Motor neuron (in vitro differentiated cells): ENCODE data around the gene SYCP2L. TPM values are rescaled to one million over a fixed set of nuclear protein-coding genes. Genes with fewer than 3 reads are reported as not detected.
"Not testable (repeated sequence)": the region's sequence is repeated elsewhere in the genome, so short reads cannot be mapped to it uniquely, and the experiment has no call there.

Experiments used
- ATAC-seq, 8 experiments: fragments of 200-7000 bp; cut with Tn5 transposase; replicated peaks in 6 of 8; 2 replicates each; pipeline ENCODE4 v1.8.0; 2021; ENCODE audit warnings: mild to moderate bottlenecking in 8 of 8, moderate library complexity in 8 of 8
- H3K27ac ChIP-seq, 2 donors: fragments of 250-450 bp; sonication (Bioruptor Pico); 2 replicates each; pipeline ENCODE4 v1.9.0; 2021; ENCODE audit warnings: antibody characterized with exemption in 2 of 2, mild to moderate bottlenecking in 2 of 2, moderate library complexity in 1 of 2
- H3K4me1 ChIP-seq, 2 donors: fragments of 250-450 bp; sonication (Bioruptor Pico); replicated peaks in 1 of 2; 2 replicates each; pipeline ENCODE4 v1.6.1; 2021; ENCODE audit warnings: antibody characterized with exemption in 2 of 2, mild to moderate bottlenecking in 2 of 2, moderate library complexity in 1 of 2
- H3K4me3 ChIP-seq, 5 donors: fragments of 250-450 bp; sonication (Bioruptor Pico); 2 replicates each; pipeline ENCODE4 v1.9.0; 2021; ENCODE audit warnings: antibody characterized with exemption in 5 of 5, mild to moderate bottlenecking in 5 of 5, moderate library complexity in 4 of 5
- WGBS, 10 experiments: fragments of 450-650 bp; shearing (Covaris generic); methylation state at CpG; one replicate each; pipeline ENCODE4 v1.0.0; 2022; 5-methylcytosine and 5-hydroxymethylcytosine counted together
- in situ Hi-C, 9 experiments: fragments of 400-800 bp; cut with MboI; loops; one replicate each; pipeline ENCODE4 v1.15.0; 2021; ENCODE audit warnings: low sequenced_read_pairs in 9 of 9, low pct_unique_long_range_greater_than_20kb in 2 of 9; ENCODE audit not compliant: unreplicated experiment in 9 of 9
- total RNA-seq, 8 experiments: library from RNA; unstranded; fragments of 300-600 nt; gene quantifications; 2 replicates each; pipeline versions ENCODE4 v1.2.3 to v1.2.4, GENCODE V29; 2022

Gene SYCP2L
- total RNA-seq, 8 experiments from 2014 or later = 1.0 to 3.3 (median 2.5) TPM; not detected in 1

GRCh38 chr6:10883312-10884244 is 3.3 kb upstream of the SYCP2L start:
- in situ Hi-C loops = no loop called here
- ATAC-seq = no peak
- Histone ChIP-seq H3K27ac (no peak overlapping the region), H3K4me3 (no peak overlapping the region), H3K4me1 (peaks cover 0 to 6% of the 10 kb centered on the region in 2 donors)
- WGBS, 10 experiments = 0 to 40% (median 20%) methylated on average over 3 to 28 of the region's 51 CpGs; no CpG with 5 or more reads in 1 of the 10 experiments

GRCh38 chr6:10884245-10884972 is 2.4 kb upstream of the SYCP2L start:
- Histone ChIP-seq H3K4me3 (no peak overlapping the region), H3K27ac (no peak overlapping the region), H3K4me1 (peaks cover 0 to 6% of the 10 kb centered on the region in 2 donors)
- no peak for ATAC-seq
- in situ Hi-C loops = no loop called here
- 6 to 28% (median 23%) methylated on average over 9 to 24 of the region's 24 CpGs for WGBS, 10 experiments

GRCh38 chr6:10886365-10886690 is 524 bp upstream of the SYCP2L start:
- in situ Hi-C loops = not testable (repeated sequence)
- peak overlapping the region in 4 of 5 donors; percentile 33 to 50 (median 42) for H3K4me3 ChIP-seq

DNA sequence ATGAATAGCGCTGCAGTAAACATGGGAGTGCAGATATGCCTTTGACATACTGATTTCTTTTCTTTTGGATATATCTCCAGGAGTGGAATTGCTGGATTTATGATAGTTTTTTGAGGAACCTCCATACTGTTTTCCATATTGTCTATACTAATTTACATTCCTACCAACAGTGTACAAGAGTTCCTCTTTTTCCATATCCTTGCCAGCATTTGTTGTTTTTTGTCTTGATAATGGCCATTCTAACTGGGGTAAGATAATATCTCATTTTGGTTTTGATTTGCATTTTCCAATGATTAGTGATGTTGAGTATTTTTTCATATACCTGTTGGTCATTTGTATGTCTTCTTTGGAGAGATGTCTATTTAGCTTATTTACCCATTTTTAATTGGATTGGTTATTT is 3.3 kb downstream of the SYCP2L start:
- ATAC-seq = no peak
- no peak overlapping the region for H3K4me3 ChIP-seq
- WGBS, 10 experiments = 0 to 100% (median 85%) methylated on average over 1 of the region's 1 CpG
- H3K4me1 ChIP-seq = peaks cover 0 to 6% of the 10 kb centered on the region in 2 donors
- in situ Hi-C loops = no loop called here
- no peak overlapping the region for H3K27ac ChIP-seq

More at GRCh38 chr6:10886365-10886690, 524 bp upstream of the SYCP2L start:
- not testable (repeated sequence) for H3K4me1 ChIP-seq, H3K27ac ChIP-seq, ATAC-seq
- WGBS, 10 experiments = 16 to 100% (median 20%) methylated on average over 1 to 9 of the region's 11 CpGs; no CpG with 5 or more reads in 1 of the 10 experiments

GRCh38 chr6:10891960-10892359 is 5.1 kb downstream of the SYCP2L start:
- Histone ChIP-seq H3K4me3 (no peak overlapping the region), H3K4me1 (no peaks in the 10 kb centered on the region), H3K27ac (no peak overlapping the region)
- no peak for ATAC-seq
- WGBS, 10 experiments = 0 to 96% (median 83%) methylated on average over 1 to 4 of the region's 5 CpGs; no CpG with 5 or more reads in 1 of the 10 experiments
- in situ Hi-C loops = no loop called here

DNA sequence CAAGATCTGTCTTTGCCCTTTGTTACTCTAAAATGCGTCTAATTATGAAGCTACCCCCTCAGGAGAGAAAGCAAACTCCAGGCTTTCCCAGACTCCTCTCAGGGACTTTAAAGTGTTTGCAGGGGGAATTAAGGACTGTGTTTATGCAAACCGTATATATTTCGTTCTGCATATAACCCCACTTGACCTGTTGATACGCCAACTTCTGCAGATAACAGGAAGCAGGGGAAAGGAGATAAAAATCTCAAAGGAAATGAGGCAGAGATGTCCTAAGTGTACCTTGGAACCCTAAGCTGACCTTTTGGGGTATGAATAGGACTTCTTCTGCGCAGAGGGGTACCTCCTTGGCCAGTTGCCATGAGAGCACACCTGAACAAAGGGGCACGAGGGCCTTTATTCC is 8.1 kb downstream of the SYCP2L start:
- H3K4me1 ChIP-seq = no peaks in the 10 kb centered on the region
- ATAC-seq = no peak
- no peak overlapping the region for H3K4me3 ChIP-seq
- WGBS, 10 experiments = 20 to 94% (median 75%) methylated on average over 1 to 6 of the region's 6 CpGs; no CpG with 5 or more reads in 3 of the 10 experiments
- H3K27ac ChIP-seq = no peak overlapping the region
- in situ Hi-C loops = no loop called here

DNA sequence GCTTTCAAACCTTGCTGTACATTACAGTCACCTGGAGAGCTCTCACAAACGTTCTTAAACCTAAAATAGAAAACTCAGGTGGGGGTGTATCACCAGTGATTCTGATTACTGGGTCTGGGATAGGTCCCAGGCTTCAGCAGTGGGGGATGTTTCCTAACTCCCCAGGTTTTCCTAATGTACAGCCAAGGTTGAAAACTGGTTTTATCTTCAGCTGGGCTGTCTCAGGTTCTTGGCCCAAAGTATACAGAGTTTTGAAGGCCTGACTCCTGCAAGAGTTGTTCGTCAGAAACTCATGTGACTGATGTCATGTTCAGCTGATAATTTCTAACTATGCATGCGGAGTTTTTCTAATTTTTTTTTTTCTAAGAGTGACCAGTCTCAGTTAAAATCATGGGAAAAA is 9.8 kb downstream of the SYCP2L start:
- in situ Hi-C loops = no loop called here
- 20 to 100% (median 73%) methylated on average over 1 to 3 of the region's 3 CpGs for WGBS, 10 experiments
- no peaks in the 10 kb centered on the region for H3K4me1 ChIP-seq
- no peak overlapping the region for H3K27ac ChIP-seq
- no peak for ATAC-seq
- H3K4me3 ChIP-seq = no peak overlapping the region

DNA sequence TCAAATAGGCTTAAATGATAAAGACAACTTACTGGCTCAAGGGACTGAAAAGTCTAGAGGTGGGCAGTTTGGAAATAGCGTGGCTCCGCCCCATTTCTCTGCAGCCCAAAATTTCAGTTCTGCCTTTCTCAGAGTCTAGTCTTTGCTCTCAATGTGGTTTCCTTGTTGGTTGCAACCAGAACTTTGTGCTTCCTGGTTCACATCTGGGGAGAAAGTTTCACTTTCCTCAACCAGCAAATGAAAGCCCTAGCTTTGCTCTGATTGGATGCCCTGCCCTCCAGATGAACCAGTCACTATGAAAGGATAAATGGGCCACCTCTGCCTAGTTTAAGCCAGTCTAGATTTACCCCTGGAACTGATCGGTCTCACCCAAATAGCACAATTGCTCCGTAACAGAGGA is 14.9 kb downstream of the SYCP2L start:
- in situ Hi-C loops = no loop called here
- Histone ChIP-seq H3K4me1 (no peaks in the 10 kb centered on the region), H3K27ac (no peak overlapping the region), H3K4me3 (no peak overlapping the region)
- 55 to 100% (median 96%) methylated on average over 1 to 4 of the region's 4 CpGs; no CpG with 5 or more reads in 3 of the 10 experiments for WGBS, 10 experiments
- no peak for ATAC-seq

- Histone ChIP-seq H3K4me3 (no peak overlapping the region), H3K4me1 (no peaks in the 10 kb centered on the region), H3K27ac (no peak overlapping the region)
- no peak for ATAC-seq
- WGBS, 10 experiments = 67 to 100% (median 97%) methylated on average over 2 to 5 of the region's 7 CpGs; no CpG with 5 or more reads in 2 of the 10 experiments
- in situ Hi-C loops = no loop called here
These were observed 17.2 kb downstream of the SYCP2L start for GRCh38 chr6:10904015-10904414.

GRCh38 chr6:10908228-10908627 is 21.4 kb downstream of the SYCP2L start:
- Histone ChIP-seq H3K27ac (no peak overlapping the region), H3K4me1 (no peaks in the 10 kb centered on the region), H3K4me3 (no peak overlapping the region)
- no peak for ATAC-seq
- in situ Hi-C loops = no loop called here
- WGBS, 10 experiments = 0 to 100% (median 100%) methylated on average over 1 of the region's 1 CpG; no CpG with 5 or more reads in 1 of the 10 experiments

GRCh38 chr6:10919520-10919919 is 32.7 kb downstream of the SYCP2L start:
- H3K27ac ChIP-seq, H3K4me1 ChIP-seq, in situ Hi-C loops, H3K4me3 ChIP-seq: not testable (repeated sequence)
- WGBS, 10 experiments = 70 to 100% (median 90%) methylated on average over 1 to 2 of the region's 3 CpGs; no CpG with 5 or more reads in 6 of the 10 experiments
- peak in 3 of 8 experiments; percentile 20 to 99 (median 65) for ATAC-seq

DNA sequence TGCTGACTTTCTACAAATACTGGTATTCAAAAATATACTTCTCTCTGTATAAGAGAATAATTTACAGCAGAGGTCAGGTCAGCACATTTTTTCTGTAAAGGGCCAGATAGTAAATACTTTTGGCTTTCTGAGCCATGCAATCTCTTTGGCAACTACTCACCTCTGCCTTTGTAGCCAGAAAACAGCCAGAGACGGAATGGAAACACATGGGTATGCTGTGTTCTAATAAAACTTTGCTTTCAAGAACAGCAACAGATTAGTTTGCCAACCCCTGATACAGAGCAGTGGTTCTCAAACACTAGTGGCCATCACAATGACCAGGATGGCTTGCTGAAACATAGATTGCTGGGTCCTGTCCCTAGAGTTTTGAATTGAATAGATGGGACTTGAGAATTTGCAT is 46.3 kb downstream of the SYCP2L start:
- 11 to 100% (median 71%) methylated on average over 1 of the region's 1 CpG; no CpG with 5 or more reads in 5 of the 10 experiments for WGBS, 10 experiments
- no peak for ATAC-seq
- Histone ChIP-seq H3K27ac (no peak overlapping the region), H3K4me3 (no peak overlapping the region), H3K4me1 (no peaks in the 10 kb centered on the region)
- in situ Hi-C loops = no loop called here

DNA sequence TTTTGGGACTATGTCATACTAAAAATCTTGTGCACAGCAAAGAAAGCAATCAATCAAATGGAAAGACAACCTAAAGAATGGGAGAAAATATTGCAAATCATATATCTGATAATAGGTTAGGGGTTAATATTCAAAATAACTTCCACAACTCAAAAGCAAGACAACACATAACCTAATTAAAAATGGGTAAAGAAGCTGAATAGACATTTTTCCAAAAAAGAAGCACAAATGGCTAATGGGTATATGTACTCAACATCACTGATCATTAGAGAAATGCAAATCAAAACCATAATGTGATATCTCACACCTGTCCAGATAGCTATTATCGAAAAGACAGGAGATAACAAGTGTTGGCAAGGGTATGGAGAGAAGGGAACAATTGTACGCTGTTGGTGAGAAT is 53.0 kb downstream of the SYCP2L start:
- in situ Hi-C loops = no loop called here
- Histone ChIP-seq H3K4me1 (no peaks in the 10 kb centered on the region), H3K4me3 (no peak overlapping the region), H3K27ac (no peak overlapping the region)
- 20 to 100% (median 78%) methylated on average over 1 to 2 of the region's 2 CpGs; no CpG with 5 or more reads in 1 of the 10 experiments for WGBS, 10 experiments
- no peak for ATAC-seq
